Muscle layer of colon (tissue), 2 donors: Measurements from ENCODE around the gene NPBWR2.
"Not testable (repeated sequence)": the region's sequence is repeated elsewhere in the genome, so short reads cannot be mapped to it uniquely, and the experiment has no call there.

Experiments
- H3K27ac ChIP-seq: one replicate; pipeline ENCODE4 v1.7.0; 2013; ENCODE audit warnings: low read depth, mild to moderate bottlenecking, low read length, moderate library complexity
- H3K27me3 ChIP-seq, 2 donors: one replicate each; pipeline ENCODE4 v1.7.0; 2013; ENCODE audit warnings: low read length in 2 of 2, mild to moderate bottlenecking in 2 of 2; ENCODE audit not compliant: insufficient read depth in 2 of 2, control insufficient read depth in 1 of 2
- H3K36me3 ChIP-seq: one replicate; pipeline ENCODE4 v1.7.0; 2013; ENCODE audit warnings: mild to moderate bottlenecking, low read length; ENCODE audit not compliant: insufficient read depth
- H3K4me1 ChIP-seq: one replicate; pipeline ENCODE4 v1.7.0; 2013; ENCODE audit warnings: mild to moderate bottlenecking, low read length; ENCODE audit not compliant: insufficient read depth
- H3K4me3 ChIP-seq, 2 donors: one replicate each; pipeline ENCODE4 v1.7.0; 2013; ENCODE audit warnings: low read length in 2 of 2, low read depth in 1 of 2, mild to moderate bottlenecking in 1 of 2, moderate library complexity in 1 of 2
- H3K9ac ChIP-seq: one replicate; pipeline ENCODE4 v1.7.0; 2013; ENCODE audit warnings: low read length
- H3K9me3 ChIP-seq: one replicate; pipeline ENCODE4 v1.7.0; 2013; ENCODE audit warnings: mild to moderate bottlenecking, low read length
- donor health status: abdominal sarcoma.
- donor health status: Adenocarcinoma of cecum.

Gene NPBWR2

DNA sequence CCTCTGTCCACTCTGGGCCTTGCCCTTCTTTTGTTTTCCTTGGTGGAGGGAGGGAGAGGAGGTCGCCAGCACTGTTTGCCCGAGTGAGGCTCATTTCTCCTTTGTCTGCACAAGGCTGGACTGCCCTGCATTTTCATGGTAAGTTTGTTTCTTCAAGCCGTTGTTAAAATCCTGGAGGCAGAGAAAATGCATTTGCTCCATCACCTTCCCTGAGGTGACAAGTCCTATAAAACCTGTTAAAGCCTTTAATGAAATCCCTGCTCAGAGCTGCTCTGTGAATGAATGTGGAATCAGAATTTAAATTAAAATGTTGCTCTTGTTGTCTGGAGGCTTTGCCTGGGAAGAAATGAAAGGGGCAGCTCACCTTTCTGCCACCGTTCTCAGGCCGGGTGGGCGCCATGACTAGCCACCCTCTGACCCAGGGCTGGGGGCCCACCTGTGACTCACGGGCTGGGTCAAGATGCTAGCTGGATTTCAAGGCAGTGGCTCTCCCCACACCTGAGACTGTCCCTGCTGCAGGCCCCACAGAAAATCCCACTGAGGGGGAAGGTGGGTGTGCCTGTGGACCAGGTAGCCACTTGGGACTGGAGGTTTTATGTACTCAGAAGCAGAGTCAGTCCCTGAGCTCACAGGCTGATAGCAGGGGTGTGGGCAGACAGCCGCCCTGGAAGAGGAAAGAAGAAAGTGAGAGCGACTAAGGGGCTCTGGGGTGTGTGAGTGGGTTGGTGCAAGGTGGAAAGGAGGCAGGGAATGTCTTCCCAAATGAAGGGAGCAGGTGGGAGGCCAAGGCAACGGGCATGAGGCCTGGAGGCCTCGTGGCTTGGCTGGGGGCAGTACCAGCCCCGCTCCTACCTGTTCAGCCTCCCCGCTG, 32.9 kb upstream of the NPBWR2 start:
- no peak overlapping the region for H3K4me3 ChIP-seq
- no peaks in the 10 kb centered on the region for H3K27me3 ChIP-seq
- no peaks in the 10 kb centered on the region for H3K9me3 ChIP-seq
- no peak overlapping the region for H3K9ac ChIP-seq
- no peaks in the 10 kb centered on the region for H3K4me1 ChIP-seq
- H3K36me3 ChIP-seq: no peaks in the 10 kb centered on the region
- no peak overlapping the region for H3K27ac ChIP-seq

DNA sequence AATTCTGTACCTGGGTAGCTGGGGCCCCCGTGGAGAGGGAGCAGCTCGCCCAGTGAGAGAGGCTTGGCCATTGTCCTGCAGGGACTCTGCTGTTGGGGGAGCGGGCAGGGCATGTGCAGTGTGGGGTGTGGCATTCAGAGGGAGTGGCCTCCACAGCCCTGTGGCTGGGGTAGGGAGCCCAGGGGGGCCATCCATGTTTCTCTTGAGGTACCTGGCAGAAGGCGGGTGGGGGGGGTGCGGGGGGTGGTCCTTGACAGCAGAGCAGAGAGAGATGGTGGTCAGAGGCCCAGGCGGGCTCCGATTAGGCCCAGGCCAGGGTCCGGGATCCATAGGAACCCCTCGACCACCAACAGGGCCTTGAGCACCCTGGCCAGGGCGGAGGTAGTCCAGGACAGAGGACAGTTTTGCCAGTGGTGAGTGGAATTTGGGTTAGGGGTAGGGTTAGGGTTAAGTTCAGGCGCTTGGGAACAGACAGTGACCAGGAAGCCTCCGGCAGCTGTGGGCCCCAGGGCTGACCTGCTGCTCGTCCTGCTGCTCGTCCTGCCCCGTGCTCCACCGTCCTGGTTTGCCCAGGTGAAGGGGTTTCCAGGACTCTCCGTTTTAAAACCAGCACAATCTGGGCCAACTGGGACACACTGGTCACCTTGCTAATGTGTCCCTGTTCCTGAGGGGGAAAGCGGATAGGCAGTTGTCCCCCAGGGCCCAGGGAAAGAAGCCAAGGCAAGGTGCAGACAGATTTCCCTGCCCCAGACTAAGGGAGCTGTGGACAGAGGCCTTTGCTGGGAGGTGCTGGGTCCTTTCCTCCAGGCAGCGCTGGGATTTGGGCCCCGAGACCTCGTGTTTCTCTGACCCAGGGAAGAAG, 32.1 kb upstream of the NPBWR2 start:
- Histone ChIP-seq H3K9ac (no peak overlapping the region), H3K4me1 (no peaks in the 10 kb centered on the region), H3K27ac (no peak overlapping the region), H3K27me3 (no peaks in the 10 kb centered on the region), H3K36me3 (no peaks in the 10 kb centered on the region), H3K4me3 (no peak overlapping the region), H3K9me3 (no peaks in the 10 kb centered on the region)

DNA sequence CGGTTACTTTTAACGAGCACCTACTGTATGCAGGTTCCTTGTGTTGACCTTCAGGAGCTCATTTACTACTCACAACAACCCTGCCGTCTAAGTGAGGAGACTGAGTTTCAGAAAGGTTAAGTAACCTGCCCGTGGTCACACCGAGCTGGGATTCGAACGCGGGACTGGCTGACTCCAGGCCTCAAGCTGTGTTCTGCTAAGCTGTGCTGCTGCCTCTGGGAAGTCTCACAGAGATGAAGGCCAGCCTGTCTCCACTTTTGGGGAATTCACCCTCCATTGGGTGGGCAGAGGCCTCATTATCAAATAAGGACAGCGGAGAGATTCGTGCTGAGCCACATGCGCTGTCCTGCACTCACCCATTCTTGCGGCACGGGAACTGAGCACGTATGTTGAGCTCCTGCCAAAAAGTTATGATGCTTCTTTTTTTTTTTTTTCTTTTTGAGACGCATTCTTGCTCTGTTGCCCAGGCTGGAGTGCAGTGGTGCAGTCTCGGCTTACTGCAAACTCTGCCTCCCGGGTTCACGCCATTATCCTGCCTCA, 31.0 kb upstream of the NPBWR2 start:
- Histone ChIP-seq H3K9ac (no peak overlapping the region), H3K9me3 (no peaks in the 10 kb centered on the region), H3K4me3 (no peak overlapping the region), H3K27me3 (peaks cover 0 to 4% of the 10 kb centered on the region in 2 donors), H3K36me3 (no peaks in the 10 kb centered on the region), H3K4me1 (no peaks in the 10 kb centered on the region), H3K27ac (no peak overlapping the region)

DNA sequence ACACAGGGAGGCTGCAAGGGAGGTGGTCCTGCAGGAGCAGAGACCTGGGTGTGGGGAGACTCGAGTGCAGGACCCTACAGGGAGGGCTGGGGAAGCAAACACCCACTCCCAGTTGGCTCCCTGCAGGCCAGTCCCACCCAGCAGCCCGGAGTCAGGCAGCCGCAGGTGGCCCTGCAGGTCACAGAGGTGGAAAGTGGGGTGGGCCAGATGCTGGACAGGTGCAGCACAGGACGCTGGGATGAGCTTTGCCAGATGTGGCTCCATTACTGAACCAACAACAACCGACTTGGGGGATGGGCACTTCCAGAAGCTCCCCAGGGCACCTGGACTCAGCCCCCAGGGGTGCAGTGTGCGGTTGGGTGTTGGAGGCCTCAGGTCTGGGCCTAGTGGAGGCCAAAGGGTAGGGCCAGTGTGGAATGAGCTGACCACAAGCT, 30.2 kb upstream of the NPBWR2 start:
- H3K36me3 ChIP-seq: no peaks in the 10 kb centered on the region
- no peaks in the 10 kb centered on the region for H3K4me1 ChIP-seq
- H3K9me3 ChIP-seq: no peaks in the 10 kb centered on the region
- H3K27ac ChIP-seq: no peak overlapping the region
- H3K9ac ChIP-seq: no peak overlapping the region
- peaks cover 0 to 4% of the 10 kb centered on the region in 2 donors for H3K27me3 ChIP-seq
- no peak overlapping the region for H3K4me3 ChIP-seq

DNA sequence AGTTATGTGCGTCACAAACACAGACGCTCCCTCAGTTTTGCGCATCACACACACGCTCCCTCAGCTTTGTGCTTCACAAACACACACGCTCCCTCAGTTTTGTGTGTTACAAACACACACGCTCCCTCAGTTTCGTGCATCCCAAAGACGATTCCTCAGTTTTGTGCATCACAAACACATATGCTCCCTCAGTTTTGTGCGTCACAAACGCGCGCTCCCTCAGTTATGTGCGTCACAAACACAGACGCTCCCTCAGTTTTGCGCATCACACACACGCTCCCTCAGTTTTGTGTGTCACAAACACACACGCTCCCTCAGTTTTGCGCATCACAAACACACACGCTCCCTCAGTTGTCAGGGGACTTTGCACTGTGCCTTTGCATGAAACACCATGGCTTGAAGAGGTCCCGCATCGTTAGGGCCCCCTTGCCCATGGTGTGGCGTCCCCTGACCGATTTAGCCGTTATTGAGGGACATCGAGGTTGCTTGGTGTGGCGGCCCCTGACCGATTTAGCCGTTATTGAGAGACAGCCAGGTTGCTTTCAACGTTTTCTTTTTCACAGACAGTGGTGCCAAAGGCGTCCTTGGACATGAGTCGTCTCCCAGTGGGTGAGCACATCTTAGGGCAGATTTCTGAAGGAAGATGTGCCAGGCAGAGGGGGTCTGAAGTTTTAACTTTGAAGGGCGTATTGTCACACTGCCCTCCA, 28.8 kb upstream of the NPBWR2 start:
- H3K4me1 ChIP-seq: no peaks in the 10 kb centered on the region
- H3K4me3 ChIP-seq: no peak overlapping the region
- H3K9ac ChIP-seq: no peak overlapping the region
- no peaks in the 10 kb centered on the region for H3K9me3 ChIP-seq
- H3K27me3 ChIP-seq: peaks cover 0 to 4% of the 10 kb centered on the region in 2 donors
- H3K36me3 ChIP-seq: no peaks in the 10 kb centered on the region
- H3K27ac ChIP-seq: no peak overlapping the region

DNA sequence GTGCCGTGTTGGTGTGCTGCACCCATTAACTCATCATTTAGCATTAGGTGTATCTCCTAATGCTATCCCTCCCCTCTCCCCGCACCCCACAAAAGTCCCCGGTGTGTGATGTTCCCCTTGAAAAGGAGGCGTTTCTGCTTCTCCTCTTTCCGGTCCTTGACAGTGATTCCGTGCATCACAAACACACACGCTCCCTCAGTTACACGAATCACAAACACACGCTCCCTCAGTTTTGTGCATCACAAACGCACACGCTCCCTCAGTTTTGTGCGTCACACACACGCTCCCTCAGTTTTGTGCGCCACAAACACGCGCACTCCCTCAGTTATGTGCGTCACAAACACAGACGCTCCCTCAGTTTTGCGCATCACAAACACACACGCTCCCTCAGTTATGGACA, 27.4 kb upstream of the NPBWR2 start:
- H3K9ac ChIP-seq, H3K4me1 ChIP-seq, H3K9me3 ChIP-seq, H3K27me3 ChIP-seq, H3K4me3 ChIP-seq, H3K27ac ChIP-seq, H3K36me3 ChIP-seq: not testable (repeated sequence)

DNA sequence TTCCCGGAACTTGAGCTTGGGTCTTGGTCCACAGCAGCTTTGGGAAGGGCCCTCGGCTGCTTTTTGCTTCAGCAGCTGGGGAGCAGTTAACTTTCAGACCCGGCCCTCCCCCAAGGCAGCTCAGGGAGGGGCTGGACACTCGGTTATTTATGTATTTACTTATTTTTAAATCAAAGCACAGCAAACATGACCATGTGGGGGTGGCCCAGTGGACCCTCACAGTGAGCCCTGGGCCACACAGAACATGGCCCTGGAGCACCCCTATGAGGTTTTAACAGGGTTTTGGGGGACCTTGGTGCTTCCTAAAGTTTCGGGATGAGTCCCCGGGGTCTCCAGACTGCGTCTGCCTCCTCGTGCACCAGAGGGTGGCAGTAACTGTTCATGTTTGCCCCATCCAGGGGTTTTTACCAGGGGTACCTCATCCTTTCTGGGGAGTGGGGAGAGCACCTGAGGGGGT, 26.6 kb upstream of the NPBWR2 start:
- no peaks in the 10 kb centered on the region for H3K9me3 ChIP-seq
- no peaks in the 10 kb centered on the region for H3K4me1 ChIP-seq
- H3K27ac ChIP-seq: no peak overlapping the region
- peaks cover 0 to 4% of the 10 kb centered on the region in 2 donors for H3K27me3 ChIP-seq
- H3K4me3 ChIP-seq: no peak overlapping the region
- H3K36me3 ChIP-seq: no peaks in the 10 kb centered on the region
- H3K9ac ChIP-seq: no peak overlapping the region

DNA sequence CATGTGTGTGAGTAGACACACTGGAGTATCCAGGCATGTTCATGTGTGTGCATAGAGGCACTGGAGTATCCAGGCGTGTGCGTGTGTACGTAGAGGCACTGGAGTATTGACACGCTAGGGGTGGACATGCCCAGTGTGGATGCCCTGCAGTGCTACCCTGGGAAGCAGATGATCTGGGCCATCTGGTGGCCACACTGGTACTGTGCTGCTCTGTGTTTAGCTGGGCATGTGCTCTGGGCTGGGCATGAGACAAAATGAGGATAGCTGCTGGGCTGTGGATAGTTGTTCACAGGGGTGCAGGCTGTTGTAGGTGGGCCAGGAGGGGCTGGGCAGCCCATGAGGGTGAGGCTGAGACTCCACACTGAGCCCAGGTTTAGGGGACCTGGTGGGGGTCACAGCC, 24.0 kb upstream of the NPBWR2 start:
- Histone ChIP-seq H3K36me3 (no peaks in the 10 kb centered on the region), H3K27me3 (peaks cover 0 to 4% of the 10 kb centered on the region in 2 donors), H3K27ac (no peak overlapping the region), H3K9ac (no peak overlapping the region), H3K4me1 (no peaks in the 10 kb centered on the region), H3K9me3 (no peaks in the 10 kb centered on the region), H3K4me3 (no peak overlapping the region)

DNA sequence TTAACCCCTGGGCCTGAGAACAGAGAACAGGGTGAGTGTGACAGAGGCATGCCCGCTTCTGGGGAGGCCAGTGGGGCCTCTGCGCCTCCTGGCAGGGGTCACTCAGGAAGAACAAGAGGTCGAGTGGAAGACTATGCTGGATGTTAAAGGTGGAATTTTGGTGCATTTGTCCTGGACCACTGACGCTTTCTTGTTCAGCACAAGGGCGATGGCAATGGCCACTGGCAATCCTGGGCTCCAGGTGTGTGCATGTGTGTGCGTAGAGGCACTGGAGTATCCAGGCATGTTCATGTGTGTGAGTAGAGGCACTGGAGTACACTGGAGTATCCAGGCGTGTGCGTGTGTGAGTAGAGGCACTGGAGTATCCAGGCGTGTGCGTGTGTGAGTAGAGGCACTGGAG, 23.5 kb upstream of the NPBWR2 start:
- no peak overlapping the region for H3K4me3 ChIP-seq

DNA sequence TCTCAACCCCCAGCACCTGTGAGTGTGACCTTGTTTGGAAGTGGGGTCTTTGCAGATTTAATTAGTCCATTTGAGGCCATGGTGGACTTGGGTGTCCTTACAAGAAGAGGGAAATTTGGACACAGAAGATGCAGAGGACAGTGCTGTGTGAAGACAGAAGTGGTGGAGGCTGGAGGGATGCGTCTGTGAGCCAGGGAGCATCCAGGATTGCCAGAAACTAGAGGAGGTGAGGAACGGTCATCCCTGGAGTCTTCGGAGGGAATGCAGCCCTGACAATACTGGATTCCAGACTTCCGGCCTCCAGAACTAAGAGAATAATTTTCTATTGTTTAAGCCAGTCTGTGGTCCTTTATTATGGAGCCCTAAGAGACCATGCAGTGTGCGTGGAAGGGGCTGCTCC, 22.9 kb upstream of the NPBWR2 start:
- Histone ChIP-seq H3K36me3 (no peaks in the 10 kb centered on the region), H3K4me3 (no peak overlapping the region), H3K4me1 (no peaks in the 10 kb centered on the region), H3K9me3 (no peaks in the 10 kb centered on the region), H3K27ac (no peak overlapping the region), H3K9ac (no peak overlapping the region), H3K27me3 (peaks cover 0 to 4% of the 10 kb centered on the region in 2 donors)

More for the DNA sequence above, 23.5 kb upstream of the NPBWR2 start:
- Histone ChIP-seq H3K27ac (no peak overlapping the region), H3K27me3 (peaks cover 0 to 4% of the 10 kb centered on the region in 2 donors), H3K9me3 (no peaks in the 10 kb centered on the region), H3K36me3 (no peaks in the 10 kb centered on the region), H3K4me1 (no peaks in the 10 kb centered on the region), H3K9ac (no peak overlapping the region)
